ENCODE results near the gene IL17RC. TPM values are rescaled to one million over a fixed set of nuclear protein-coding genes. Genes with fewer than 3 reads are reported as not detected.
A peak's percentile ranks its signal among the peaks of the same experiment; 100 is the strongest.
"Not testable (repeated sequence)": the region's sequence is repeated elsewhere in the genome, so short reads cannot be mapped to it uniquely, and the experiment has no call there.

IL17RC gene
- total RNA-seq, 1 experiment from 2014 or later = 49.1 TPM

GRCh38 chr3:9889405-9889804 lies 27.5 kb upstream of the IL17RC start:
- no peak for DNase-seq (ENCODE audit: low read depth, low spot score)
- in situ Hi-C loops (cut with HindIII; ENCODE audit: low pct_unique_long_range_greater_than_20kb, low sequenced_read_pairs) = no loop called here

- in situ Hi-C loops (cut with HindIII; ENCODE audit: low pct_unique_long_range_greater_than_20kb, low sequenced_read_pairs) = no loop called here
- DNase-seq (ENCODE audit: low read depth, low spot score) = peak; percentile 89
Measured at GRCh38 chr3:9890249-9891071, 26.4 kb upstream of the IL17RC start, which contains the start of gene JAGN1. JAGN1 (plus strand) TSS chr3:9890610; CDS start chr3:9890723, 113 bp downstream.

- in situ Hi-C loops (cut with HindIII; ENCODE audit: low pct_unique_long_range_greater_than_20kb, low sequenced_read_pairs) = no loop called here
- no peak for DNase-seq (ENCODE audit: low read depth, low spot score)
Measured at GRCh38 chr3:9891072-9891622, 25.8 kb upstream of the IL17RC start.

GRCh38 chr3:9893739-9894138 lies 23.2 kb upstream of the IL17RC start:
- in situ Hi-C loops (cut with HindIII; ENCODE audit: low pct_unique_long_range_greater_than_20kb, low sequenced_read_pairs) = no loop called here
- no peak for DNase-seq (ENCODE audit: low read depth, low spot score)

GRCh38 chr3:9895715-9896114 lies 21.2 kb upstream of the IL17RC start:
- DNase-seq (ENCODE audit: low read depth, low spot score); in situ Hi-C loops (cut with HindIII; ENCODE audit: low pct_unique_long_range_greater_than_20kb, low sequenced_read_pairs): not testable (repeated sequence)

GRCh38 chr3:9896755-9897407 lies 20.0 kb upstream of the IL17RC start:
- in situ Hi-C loops (cut with HindIII; ENCODE audit: low pct_unique_long_range_greater_than_20kb, low sequenced_read_pairs); DNase-seq (ENCODE audit: low read depth, low spot score): not testable (repeated sequence)

GRCh38 chr3:9897408-9898372 lies 19.2 kb upstream of the IL17RC start:
- DNase-seq (ENCODE audit: low read depth, low spot score) = no peak
- in situ Hi-C loops (cut with HindIII; ENCODE audit: low pct_unique_long_range_greater_than_20kb, low sequenced_read_pairs) = no loop called here

GRCh38 chr3:9898467-9899241 lies 18.2 kb upstream of the IL17RC start:
- in situ Hi-C loops (cut with HindIII; ENCODE audit: low pct_unique_long_range_greater_than_20kb, low sequenced_read_pairs) = no loop called here
- DNase-seq (ENCODE audit: low read depth, low spot score) = no peak

GRCh38 chr3:9899289-9899791 lies 17.6 kb upstream of the IL17RC start:
- no peak for DNase-seq (ENCODE audit: low read depth, low spot score)
- in situ Hi-C loops (cut with HindIII; ENCODE audit: low pct_unique_long_range_greater_than_20kb, low sequenced_read_pairs) = no loop called here

GRCh38 chr3:9900965-9901415 lies 15.9 kb upstream of the IL17RC start:
- in situ Hi-C loops (cut with HindIII; ENCODE audit: low pct_unique_long_range_greater_than_20kb, low sequenced_read_pairs); DNase-seq (ENCODE audit: low read depth, low spot score): not testable (repeated sequence)

- DNase-seq (ENCODE audit: low read depth, low spot score) = no peak
- in situ Hi-C loops (cut with HindIII; ENCODE audit: low pct_unique_long_range_greater_than_20kb, low sequenced_read_pairs) = no loop called here
Measured at GRCh38 chr3:9901967-9902366, 14.9 kb upstream of the IL17RC start.

- in situ Hi-C loops (cut with HindIII; ENCODE audit: low pct_unique_long_range_greater_than_20kb, low sequenced_read_pairs) = no loop called here
- no peak for DNase-seq (ENCODE audit: low read depth, low spot score)
Measured at GRCh38 chr3:9902372-9903237, 14.3 kb upstream of the IL17RC start, which contains the start of gene IL17RE. IL17RE (plus strand) TSS chr3:9902848; CDS start chr3:9902933, 85 bp downstream.

GRCh38 chr3:9903238-9903624 lies 13.7 kb upstream of the IL17RC start:
- no peak for DNase-seq (ENCODE audit: low read depth, low spot score)
- in situ Hi-C loops (cut with HindIII; ENCODE audit: low pct_unique_long_range_greater_than_20kb, low sequenced_read_pairs) = no loop called here

GRCh38 chr3:9903904-9904303 lies 13.0 kb upstream of the IL17RC start:
- in situ Hi-C loops (cut with HindIII; ENCODE audit: low pct_unique_long_range_greater_than_20kb, low sequenced_read_pairs) = no loop called here
- no peak for DNase-seq (ENCODE audit: low read depth, low spot score)

GRCh38 chr3:9906480-9906879 lies 10.4 kb upstream of the IL17RC start:
- no peak for DNase-seq (ENCODE audit: low read depth, low spot score)
- in situ Hi-C loops (cut with HindIII; ENCODE audit: low pct_unique_long_range_greater_than_20kb, low sequenced_read_pairs) = no loop called here

GRCh38 chr3:9908286-9908685 lies 8.6 kb upstream of the IL17RC start:
- no peak for DNase-seq (ENCODE audit: low read depth, low spot score)
- in situ Hi-C loops (cut with HindIII; ENCODE audit: low pct_unique_long_range_greater_than_20kb, low sequenced_read_pairs) = no loop called here
